ENCODE results near the gene ESR1.
"Not testable (repeated sequence)": the region's sequence is repeated elsewhere in the genome, so short reads cannot be mapped to it uniquely, and the experiment has no call there.

DNA sequence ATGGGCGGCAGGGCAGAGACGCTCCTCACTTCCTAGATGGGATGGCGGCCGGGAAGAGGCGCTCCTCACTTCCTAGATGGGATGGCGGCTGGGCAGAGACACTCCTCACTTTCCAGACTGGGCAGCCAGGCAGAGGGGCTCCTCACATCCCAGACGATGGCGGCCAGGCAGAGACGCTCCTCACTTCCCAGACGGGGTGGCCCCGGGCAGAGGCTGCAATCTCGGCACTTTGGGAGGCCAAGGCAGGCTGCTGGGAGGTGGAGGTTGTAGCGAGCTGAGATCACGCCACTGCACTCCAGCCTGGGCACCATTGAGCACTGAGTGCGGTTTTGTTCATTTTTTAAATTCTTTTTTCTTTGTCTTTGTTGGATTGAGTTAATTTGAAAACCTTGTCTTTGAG is 92.3 kb downstream of the ESR1 start:
- TF ChIP-seq, protein P1, sequence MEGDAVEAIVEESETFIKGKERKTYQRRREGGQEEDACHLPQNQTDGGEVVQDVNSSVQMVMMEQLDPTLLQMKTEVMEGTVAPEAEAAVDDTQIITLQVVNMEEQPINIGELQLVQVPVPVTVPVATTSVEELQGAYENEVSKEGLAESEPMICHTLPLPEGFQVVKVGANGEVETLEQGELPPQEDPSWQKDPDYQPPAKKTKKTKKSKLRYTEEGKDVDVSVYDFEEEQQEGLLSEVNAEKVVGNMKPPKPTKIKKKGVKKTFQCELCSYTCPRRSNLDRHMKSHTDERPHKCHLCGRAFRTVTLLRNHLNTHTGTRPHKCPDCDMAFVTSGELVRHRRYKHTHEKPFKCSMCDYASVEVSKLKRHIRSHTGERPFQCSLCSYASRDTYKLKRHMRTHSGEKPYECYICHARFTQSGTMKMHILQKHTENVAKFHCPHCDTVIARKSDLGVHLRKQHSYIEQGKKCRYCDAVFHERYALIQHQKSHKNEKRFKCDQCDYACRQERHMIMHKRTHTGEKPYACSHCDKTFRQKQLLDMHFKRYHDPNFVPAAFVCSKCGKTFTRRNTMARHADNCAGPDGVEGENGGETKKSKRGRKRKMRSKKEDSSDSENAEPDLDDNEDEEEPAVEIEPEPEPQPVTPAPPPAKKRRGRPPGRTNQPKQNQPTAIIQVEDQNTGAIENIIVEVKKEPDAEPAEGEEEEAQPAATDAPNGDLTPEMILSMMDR (IDR thresholded peaks at IDR 0.05; ENCODE audit: extremely low read depth in 1 of 2, insufficient read depth in 1 of 2, low read depth in 1 of 2, low read length in 2 of 2) = not testable (repeated sequence)
- TF ChIP-seq MYC (IDR thresholded peaks at IDR 0.05; ENCODE audit: low read depth, low read length); EZH2 (IDR thresholded peaks at IDR 0.05; ENCODE audit: borderline replicate concordance, low read depth, low read length, severe bottlenecking); POLR2A (IDR thresholded peaks at IDR 0.05; ENCODE audit: low read depth, low read length); POLR2AphosphoS5 (IDR thresholded peaks at IDR 0.05; ENCODE audit: insufficient read depth, low read depth, low read length); GATA2 (IDR thresholded peaks at IDR 0.05; ENCODE audit: insufficient read depth, insufficient read length, low read depth, low read length); FOS (IDR thresholded peaks at IDR 0.05; ENCODE audit: borderline replicate concordance, insufficient read depth, low read length): not testable (repeated sequence)
